Subcutaneous adipose tissue (tissue), 4 donors: Measurements from ENCODE around the gene CYP4F12. TPM values are rescaled to one million over a fixed set of nuclear protein-coding genes. Genes with fewer than 3 reads are reported as not detected.

Experiments
- CTCF ChIP-seq: fragments of 450-650 bp; IDR thresholded peaks from one replicate; pipeline ENCODE4 v1.5.1; 2016; ENCODE audit warnings: low read depth, mild to moderate bottlenecking, control low read depth, antibody characterized with exemption, moderate library complexity
- total RNA-seq, 4 donors: library from RNA; depleted of rRNA; stranded (reverse); fragments of >200 nt; gene quantifications; one replicate each; pipeline ENCODE4 v1.1.0, GENCODE V29; 2016

Gene CYP4F12
- total RNA-seq, 4 donors from 2014 or later = 5.5 to 21.9 (median 19.1) TPM

DNA sequence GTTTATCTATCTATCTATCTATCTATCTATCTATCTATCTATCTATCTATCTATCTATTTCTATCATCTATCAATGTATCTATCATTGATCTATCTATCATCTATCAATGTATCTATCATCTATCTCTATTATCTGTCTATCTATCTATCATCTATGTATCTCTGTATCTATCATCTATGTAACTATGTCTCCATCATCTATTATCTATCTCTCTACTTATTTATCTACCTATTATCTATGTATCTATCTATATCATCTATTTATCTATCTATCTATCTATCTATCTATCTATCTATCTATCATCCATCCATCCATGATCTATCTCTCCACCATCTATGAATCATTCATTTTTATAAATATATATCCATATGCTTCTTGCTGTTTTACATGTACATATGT lies 16.4 kb upstream of the CYP4F12 start:
- no peak for TF ChIP-seq CTCF

- no peak for TF ChIP-seq CTCF
These were observed 9.6 kb upstream of the CYP4F12 start for GRCh38 chr19:15663247-15663646.

DNA sequence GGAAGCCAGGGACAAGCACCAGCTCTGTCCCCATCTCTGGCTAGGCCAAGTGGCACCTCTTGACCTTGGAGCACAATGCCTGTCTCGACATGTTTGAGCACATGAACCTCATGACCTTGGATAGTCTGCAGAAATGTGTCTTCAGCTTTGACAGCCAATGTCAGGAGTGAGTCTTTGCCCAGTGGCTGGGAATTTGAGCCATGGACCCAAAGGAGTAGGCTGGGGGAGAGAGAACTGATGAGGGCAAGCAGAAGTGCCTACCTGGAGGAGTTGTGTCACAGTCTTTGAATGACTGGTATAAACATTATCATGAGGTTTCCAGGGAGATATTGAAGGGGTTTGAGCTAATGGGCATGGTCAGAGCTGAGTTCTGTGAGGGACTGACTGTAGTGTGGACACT lies 6.7 kb upstream of the CYP4F12 start:
- no peak for TF ChIP-seq CTCF

- no peak for TF ChIP-seq CTCF
These were observed 6.0 kb upstream of the CYP4F12 start for GRCh38 chr19:15666883-15667282.

- TF ChIP-seq CTCF = no peak
These were observed 3.4 kb upstream of the CYP4F12 start for GRCh38 chr19:15669440-15669839.

- no peak for TF ChIP-seq CTCF
These were observed 3.0 kb upstream of the CYP4F12 start for GRCh38 chr19:15669891-15670290.

GRCh38 chr19:15671237-15671821 lies 1.6 kb upstream of the CYP4F12 start:
- TF ChIP-seq CTCF = no peak
